C4-2B (cell line): Measurements from ENCODE around the gene LRMDA.

ENCODE experiments used
- CTCF ChIP-seq: fragments of 450-650 bp; conservative IDR thresholded peaks from 2 replicates; pipeline ENCODE4 v1.5.1; 2017; ENCODE audit warnings: mild to moderate bottlenecking
- ZFX ChIP-seq: fragments of 450-650 bp; IDR thresholded peaks from 2 replicates; pipeline ENCODE4 v1.6.1; 2017

DNA sequence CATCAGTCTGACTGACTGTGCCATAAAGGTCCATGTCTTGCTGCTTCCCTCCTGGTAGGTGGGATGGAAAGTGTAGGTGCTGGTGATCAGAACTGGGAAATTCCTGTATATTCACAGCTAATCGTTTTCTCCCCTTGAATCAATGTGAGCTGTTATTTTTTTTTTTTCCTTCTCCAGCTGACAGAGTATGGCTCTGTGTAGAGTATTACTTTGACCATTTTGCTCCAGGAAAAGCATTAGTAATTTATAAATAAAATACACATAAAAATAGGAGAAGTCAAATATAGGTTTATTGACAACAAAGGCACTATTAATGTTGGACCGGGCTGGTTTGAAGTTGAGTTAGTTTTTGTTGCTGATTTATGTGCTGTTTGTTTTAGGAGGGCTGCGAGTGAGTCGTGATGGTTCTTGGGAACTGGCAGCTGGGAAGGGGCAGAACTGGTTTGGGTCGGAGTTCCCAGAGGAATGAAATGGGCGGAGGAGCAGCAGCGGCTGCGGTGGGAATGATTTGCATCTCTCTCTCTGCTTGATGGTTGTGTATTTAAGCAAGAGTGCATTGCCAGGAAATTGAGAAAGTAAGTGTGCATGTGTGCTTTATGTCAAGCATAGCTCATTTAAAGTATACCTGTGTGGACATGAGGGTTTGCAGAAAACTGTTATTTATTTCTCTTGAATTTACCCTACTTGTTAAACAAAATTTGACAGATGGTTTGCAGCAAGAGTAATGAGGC lies 80.9 kb downstream of the LRMDA start:
- no peak for TF ChIP-seq CTCF
- no peak for TF ChIP-seq ZFX
